Cardiac fibroblast (primary cell): ENCODE data around the gene MAP2.

Experiments
- DNase-seq, 2 donors: peaks; one replicate each; pipeline versions ENCODE4 v3.0.0 to v3.0.0-alpha.2; 2010; ENCODE audit warnings: low read depth in 2 of 2
- H3K4me3 ChIP-seq, 2 donors: replicated peaks in 1 of 2; 1 replicate in 1 of 2; 2 replicates in 1 of 2; pipeline ENCODE4 v1.5.1; 2011; ENCODE audit warnings: low read depth in 2 of 2, low read length in 2 of 2, mild to moderate bottlenecking in 2 of 2, moderate library complexity in 1 of 2
- CTCF ChIP-seq: IDR thresholded peaks from one replicate; pipeline ENCODE4 v1.5.1; 2011; ENCODE audit warnings: low read depth, mild to moderate bottlenecking, low read length, inconsistent platforms

MAP2 gene

GRCh38 chr2:209741953-209742352 lies 318.1 kb downstream of the MAP2 start:
- H3K4me3 ChIP-seq = no peak overlapping the region
- no peak for DNase-seq
- no peak for TF ChIP-seq CTCF

GRCh38 chr2:209753020-209753419 lies 329.2 kb downstream of the MAP2 start:
- no peak overlapping the region for H3K4me3 ChIP-seq
- TF ChIP-seq CTCF = no peak
- DNase-seq = no peak

GRCh38 chr2:209757163-209757562 lies 333.3 kb downstream of the MAP2 start:
- DNase-seq = no peak
- H3K4me3 ChIP-seq = no peak overlapping the region
- TF ChIP-seq CTCF = no peak

GRCh38 chr2:209761566-209761965 lies 337.7 kb downstream of the MAP2 start:
- TF ChIP-seq CTCF = no peak
- no peak for DNase-seq

GRCh38 chr2:209762563-209762962 lies 338.7 kb downstream of the MAP2 start:
- H3K4me3 ChIP-seq = no peak overlapping the region
- peak in 1 of 2 donors; percentile 6 for DNase-seq
- TF ChIP-seq CTCF = no peak

More at GRCh38 chr2:209761566-209761965, 337.7 kb downstream of the MAP2 start:
- H3K4me3 ChIP-seq = no peak overlapping the region

GRCh38 chr2:209763106-209763505 lies 339.3 kb downstream of the MAP2 start:
- TF ChIP-seq CTCF = no peak

GRCh38 chr2:209766613-209767012 lies 342.8 kb downstream of the MAP2 start:
- no peak overlapping the region for H3K4me3 ChIP-seq
- TF ChIP-seq CTCF = no peak
- no peak for DNase-seq

More at GRCh38 chr2:209763106-209763505, 339.3 kb downstream of the MAP2 start:
- no peak overlapping the region for H3K4me3 ChIP-seq
- no peak for DNase-seq
